GM23338 (cell line): Measurements from ENCODE around the gene TRIM32.

ENCODE experiments used
- CTCF ChIP-seq, 2 experiments: fragments of 200-600 bp in 1 of 2; sonication (generic) in 1 of 2; conservative IDR thresholded peaks; 2 replicates each; pipeline versions ENCODE4 v1.5.1 to v1.6.1; 2016 to 2017; ENCODE audit warnings: antibody characterized with exemption in 2 of 2, low read depth in 2 of 2, mild to moderate bottlenecking in 2 of 2, moderate library complexity in 1 of 2
- EZH2 ChIP-seq: fragments of 200-600 bp; sonication (generic); IDR thresholded peaks from one replicate; pipeline ENCODE4 v1.8.0; 2017; ENCODE audit warnings: antibody characterized with exemption, mild to moderate bottlenecking, low read depth; ENCODE audit not compliant: unreplicated experiment
- POLR2AphosphoS5 ChIP-seq: IDR thresholded peaks from 2 replicates; pipeline ENCODE4 v1.6.1; 2016; ENCODE audit warnings: antibody characterized with exemption, low read depth
- REST ChIP-seq: IDR thresholded peaks from one replicate; pipeline ENCODE4 v1.6.1; 2018; ENCODE audit warnings: antibody characterized with exemption; ENCODE audit not compliant: unreplicated experiment

- TF ChIP-seq CTCF (conservative IDR thresholded peaks at IDR 0.05; ENCODE audit: low read depth in 2 of 2) = no peak
- TF ChIP-seq EZH2 = no peak
- no peak for TF ChIP-seq REST
- no peak for TF ChIP-seq POLR2AphosphoS5
Measured at GRCh38 chr9:116724123-116724522, 37.0 kb downstream of the TRIM32 start.
